NOMO-1 treated with dmso at 0.1 percent for 144 hours (cell line): ENCODE results near the gene PLD6.

Experiments used
- DNase-seq: peaks from one replicate; lab custom pipeline; 2025; ENCODE audit not compliant: unreplicated experiment; lab: John Stamatoyannopoulos, UW

The PLD6 gene

GRCh38 chr17:17157041-17157440 is 49.1 kb downstream of the PLD6 start:
- DNase-seq = no peak

- DNase-seq = no peak
These were observed 49.6 kb downstream of the PLD6 start for GRCh38 chr17:17156511-17156910.

GRCh38 chr17:17156107-17156506 is 50.0 kb downstream of the PLD6 start:
- no peak for DNase-seq

GRCh38 chr17:17155568-17155967 is 50.6 kb downstream of the PLD6 start:
- no peak for DNase-seq

- no peak for DNase-seq
These were observed 51.2 kb downstream of the PLD6 start for GRCh38 chr17:17154981-17155380.

- DNase-seq = no peak
These were observed 51.6 kb downstream of the PLD6 start for GRCh38 chr17:17154556-17154955.

- no peak for DNase-seq
These were observed 52.4 kb downstream of the PLD6 start for GRCh38 chr17:17153709-17154108.

- DNase-seq = no peak
These were observed 53.1 kb downstream of the PLD6 start for GRCh38 chr17:17153071-17153470.

- no peak for DNase-seq
These were observed 53.7 kb downstream of the PLD6 start for GRCh38 chr17:17152385-17152784.

GRCh38 chr17:17151962-17152361 is 54.2 kb downstream of the PLD6 start:
- no peak for DNase-seq

GRCh38 chr17:17151541-17151940 is 54.6 kb downstream of the PLD6 start:
- DNase-seq = no peak

- no peak for DNase-seq
These were observed 55.1 kb downstream of the PLD6 start for GRCh38 chr17:17151055-17151454.
